Testis (tissue), 3 donors: ENCODE results near the gene ACACB. TPM values are rescaled to one million over a fixed set of nuclear protein-coding genes. Genes with fewer than 3 reads are reported as not detected.
A peak's percentile ranks its signal among the peaks of the same experiment; 100 is the strongest.
"Not testable (repeated sequence)": the region's sequence is repeated elsewhere in the genome, so short reads cannot be mapped to it uniquely, and the experiment has no call there.

ENCODE experiments used
- DNase-seq: peaks from one replicate; pipeline ENCODE4 v3.0.0-alpha.2; 2019
- H3K27ac ChIP-seq, 2 donors: fragments of 200-600 bp; sonication (generic); one replicate each; pipeline ENCODE4 v1.5.1; 2019
- H3K27me3 ChIP-seq: fragments of 200-600 bp; sonication (generic); one replicate; pipeline ENCODE4 v1.5.1; 2019
- H3K36me3 ChIP-seq: fragments of 200-600 bp; sonication (generic); one replicate; pipeline ENCODE4 v1.5.1; 2017; ENCODE audit warnings: low read depth; ENCODE audit errors: missing control alignments
- H3K4me1 ChIP-seq: fragments of 200-600 bp; sonication (generic); one replicate; pipeline ENCODE4 v1.5.1; 2019
- H3K4me3 ChIP-seq, 2 donors: fragments of 200-600 bp; sonication (generic); one replicate each; pipeline ENCODE4 v1.5.1; 2017 to 2019
- H3K9me3 ChIP-seq: fragments of 200-600 bp; sonication (generic); one replicate; pipeline ENCODE4 v1.5.1; 2017
- CTCF ChIP-seq, 3 experiments: fragments of 450-650 bp in 2 of 3; fragments of 200-600 bp in 1 of 3; sonication (generic) in 1 of 3; IDR thresholded peaks; one replicate each; pipeline ENCODE4 v1.5.1; 2016 to 2019; ENCODE audit warnings: antibody characterized with exemption in 3 of 3, mild to moderate bottlenecking in 2 of 3, moderate library complexity in 1 of 3
- POLR2A ChIP-seq: fragments of 450-650 bp; IDR thresholded peaks from one replicate; pipeline ENCODE4 v1.6.1; 2017; ENCODE audit warnings: antibody characterized with exemption, mild to moderate bottlenecking, moderate library complexity
- WGBS, 2 donors: methylation state at CpG; one replicate each; pipeline ENCODE4 v1.1.5; 2018; 5-methylcytosine and 5-hydroxymethylcytosine counted together
- intact Hi-C: fragments of 100-400 bp; cut with DNase I; formaldehyde crosslinking; loops from one replicate; pipeline ENCODE4 v1.15.1; 2023; ENCODE audit warnings: low total_unique reads
- polyA plus RNA-seq: library from polyadenylated mRNA; stranded (reverse); fragments of 350-450 nt; fragmentation: Illumina TruSeq; extraction: RNeasy Lipid Tissue Mini Kit (QIAGEN cat#74804); gene quantifications from one replicate; pipeline ENCODE4 v1.2.3, GENCODE V29; 2014; ENCODE audit warnings: low read depth, low replicate concordance; ENCODE audit not compliant: insufficient read depth
- total RNA-seq, 2 donors: library from RNA; depleted of rRNA; stranded (reverse); fragments of >200 nt; gene quantifications; one replicate each; pipeline ENCODE4 v1.2.3, GENCODE V29; 2016

Gene ACACB
- total and polyA plus RNA-seq, 3 donors from 2014 or later, result 25.5 to 96.8 (median 61.6) TPM

GRCh38 chr12:109144224-109144623 is 27.8 kb downstream of the ACACB start:
- no peak for DNase-seq
- Histone ChIP-seq H3K36me3 (no peaks in the 10 kb centered on the region), H3K4me3 (no peak overlapping the region), H3K4me1 (peaks cover 19% of the 10 kb centered on the region), H3K27me3 (no peaks in the 10 kb centered on the region), H3K27ac (no peak overlapping the region), H3K9me3 (no peaks in the 10 kb centered on the region)
- WGBS, 2 donors, result 57 to 59% methylated on average over 4 of the region's 4 CpGs
- intact Hi-C loops, result no loop called here
- TF ChIP-seq CTCF (IDR thresholded peaks at IDR 0.05), result no peak
- TF ChIP-seq POLR2A, result no peak

DNA sequence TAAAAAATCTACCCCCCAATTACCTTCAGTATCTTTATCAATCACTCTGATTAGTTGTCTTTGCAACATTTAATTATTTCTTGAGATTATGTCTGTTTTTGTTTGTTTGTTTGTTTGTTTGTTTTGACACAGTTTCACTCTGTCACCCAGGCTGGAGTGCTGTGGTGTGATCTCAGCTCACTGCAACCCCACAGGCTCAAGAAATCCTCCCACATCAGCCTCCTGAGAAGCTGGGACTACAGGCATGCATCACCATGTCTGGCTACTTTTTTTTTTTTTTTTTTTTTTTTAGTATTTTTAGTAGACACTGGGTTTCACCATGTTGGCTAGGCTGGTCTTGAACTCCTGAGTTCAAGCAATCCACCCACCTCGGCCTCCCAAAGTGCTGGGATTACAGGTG is 30.7 kb downstream of the ACACB start:
- Histone ChIP-seq H3K27ac (peak overlapping the region in 1 of 2 donors; percentile 22), H3K4me1 (peaks cover 18% of the 10 kb centered on the region)
- H3K36me3 ChIP-seq, H3K9me3 ChIP-seq, H3K4me3 ChIP-seq, intact Hi-C loops, H3K27me3 ChIP-seq, DNase-seq: not testable (repeated sequence)
- WGBS, 2 donors, result 74 to 89% methylated on average over 1 of the region's 1 CpG

GRCh38 chr12:109147954-109148353 is 31.6 kb downstream of the ACACB start:
- DNase-seq, result peak; percentile 74
- Histone ChIP-seq H3K4me3 (no peak overlapping the region), H3K9me3 (no peaks in the 10 kb centered on the region), H3K4me1 (peaks cover 18% of the 10 kb centered on the region), H3K27me3 (no peaks in the 10 kb centered on the region), H3K27ac (peak overlapping the region in 1 of 2 donors; percentile 66), H3K36me3 (no peaks in the 10 kb centered on the region)
- 45 to 46% methylated on average over 2 of the region's 2 CpGs for WGBS, 2 donors
- intact Hi-C loops, result no loop called here
- no peak for TF ChIP-seq POLR2A
- no peak for TF ChIP-seq CTCF (IDR thresholded peaks at IDR 0.05)

DNA sequence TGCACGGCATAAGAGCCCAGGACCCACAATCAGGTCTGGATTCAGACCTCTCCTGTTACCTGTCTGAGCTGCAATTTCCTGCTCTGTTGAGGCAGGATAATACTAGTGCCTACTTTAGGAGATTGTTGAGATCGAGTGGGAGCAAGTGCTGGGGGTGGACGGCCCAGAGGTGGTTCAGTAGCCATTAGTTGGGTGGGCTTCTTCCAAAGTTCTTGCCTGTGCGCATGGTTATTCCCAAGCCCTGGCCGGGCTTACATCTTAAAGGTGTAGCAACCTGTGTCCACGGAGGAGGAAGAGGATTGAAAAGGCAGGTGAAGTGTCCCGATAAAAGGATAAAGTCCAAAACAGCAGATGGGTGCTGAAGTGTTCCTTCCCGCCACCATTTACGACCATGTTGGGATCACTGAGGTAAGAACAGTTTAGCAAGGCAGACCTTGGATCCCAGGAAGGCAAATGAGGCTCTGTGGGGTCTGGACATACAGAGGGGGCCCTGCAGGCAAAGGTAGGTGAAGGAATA is 33.8 kb downstream of the ACACB start:
- Histone ChIP-seq H3K9me3 (no peaks in the 10 kb centered on the region), H3K36me3 (no peaks in the 10 kb centered on the region), H3K27ac (peak overlapping the region in 1 of 2 donors; percentile 66), H3K4me3 (no peak overlapping the region), H3K27me3 (no peaks in the 10 kb centered on the region), H3K4me1 (peaks cover 22% of the 10 kb centered on the region)
- DNase-seq, result peak; percentile 3
- TF ChIP-seq POLR2A, result no peak
- no peak for TF ChIP-seq CTCF (IDR thresholded peaks at IDR 0.05)
- WGBS, 2 donors, result 80 to 83% methylated on average over 8 to 9 of the region's 9 CpGs
- intact Hi-C loops, result no loop called here

DNA sequence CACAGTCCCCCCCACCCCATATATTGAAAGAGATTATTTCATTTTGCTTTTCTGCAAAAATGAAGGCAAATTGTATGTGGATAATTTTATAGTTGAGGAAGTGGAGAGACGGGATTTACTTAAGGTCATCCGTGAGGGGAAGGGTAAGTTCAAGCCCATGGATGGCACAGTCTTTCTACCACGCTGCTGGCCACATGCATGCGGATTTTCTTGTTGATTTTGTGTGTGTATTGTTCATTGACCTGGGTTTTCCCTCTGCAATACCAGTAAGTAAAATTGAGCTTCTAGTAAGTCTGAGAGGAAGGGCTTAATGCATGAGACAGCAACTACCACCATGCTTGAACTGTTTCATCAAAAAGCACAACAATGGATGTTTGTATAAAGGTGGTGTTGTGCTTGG is 35.1 kb downstream of the ACACB start:
- no peak overlapping the region for H3K4me3 ChIP-seq
- 92 to 96% methylated on average over 4 of the region's 4 CpGs for WGBS, 2 donors
- DNase-seq, result no peak
- H3K36me3 ChIP-seq, result no peaks in the 10 kb centered on the region
- peaks cover 13% of the 10 kb centered on the region for H3K4me1 ChIP-seq
- H3K27me3 ChIP-seq, result no peaks in the 10 kb centered on the region
- no peak for TF ChIP-seq CTCF (IDR thresholded peaks at IDR 0.05)
- TF ChIP-seq POLR2A, result no peak
- intact Hi-C loops, result no loop called here
- peak overlapping the region in 1 of 2 donors; percentile 66 for H3K27ac ChIP-seq
- no peaks in the 10 kb centered on the region for H3K9me3 ChIP-seq
